ENCODE data around the gene ASCC3.

GRCh38 chr6:100801036-100801435 is 80.1 kb downstream of the ASCC3 start:
- no peak for TF ChIP-seq CTCF (IDR thresholded peaks at IDR 0.05; ENCODE audit: borderline replicate concordance, extremely low read depth, low read length, poor library complexity, severe bottlenecking)
- no peak for TF ChIP-seq EZH2 (IDR thresholded peaks at IDR 0.05; ENCODE audit: borderline replicate concordance, low read depth, low read length, severe bottlenecking)
